ENCODE measurements around the gene IRF5. TPM values are rescaled to one million over a fixed set of nuclear protein-coding genes. Genes with fewer than 3 reads are reported as not detected.
A peak's percentile ranks its signal among the peaks of the same experiment; 100 is the strongest.

The IRF5 gene
- total RNA-seq, 1 donor from 2014 or later = 15.7 TPM

- ATAC-seq = no peak
Observed at GRCh38 chr7:128921866-128922440, 15.8 kb upstream of the IRF5 start.

- peak; percentile 20 for ATAC-seq
Observed at GRCh38 chr7:128922496-128923410, 15.0 kb upstream of the IRF5 start.

- ATAC-seq = no peak
Observed at GRCh38 chr7:128923411-128923800, 14.3 kb upstream of the IRF5 start.

GRCh38 chr7:128924707-128925588, 12.8 kb upstream of the IRF5 start:
- ATAC-seq = no peak

- no peak for ATAC-seq
Observed at GRCh38 chr7:128928159-128928813, 9.4 kb upstream of the IRF5 start.

GRCh38 chr7:128928882-128929788, 8.6 kb upstream of the IRF5 start:
- ATAC-seq = no peak

- ATAC-seq = no peak
Observed at GRCh38 chr7:128931190-128931798, 6.4 kb upstream of the IRF5 start.

GRCh38 chr7:128931965-128932861, 5.5 kb upstream of the IRF5 start:
- ATAC-seq = no peak

- no peak for ATAC-seq
Observed at GRCh38 chr7:128932862-128933179, 4.9 kb upstream of the IRF5 start.

- peak; percentile 21 for ATAC-seq
Observed at GRCh38 chr7:128933180-128933891, 4.4 kb upstream of the IRF5 start.

GRCh38 chr7:128934361-128935341, 3.1 kb upstream of the IRF5 start:
- no peak for ATAC-seq

GRCh38 chr7:128935342-128935730, 2.4 kb upstream of the IRF5 start:
- no peak for ATAC-seq

- no peak for ATAC-seq
Observed at GRCh38 chr7:128936798-128937197, 929 bp upstream of the IRF5 start.

- ATAC-seq = no peak
Observed at GRCh38 chr7:128937271-128937646, 468 bp upstream of the IRF5 start.

GRCh38 chr7:128938544-128939074, 882 bp downstream of the IRF5 start:
- peak; percentile 38 for ATAC-seq

- ATAC-seq = peak; percentile 9
Observed at GRCh38 chr7:128939075-128939860, 1.5 kb downstream of the IRF5 start.

- ATAC-seq = peak; percentile 1
Observed at GRCh38 chr7:128939861-128940410, 2.2 kb downstream of the IRF5 start.
